Gastroesophageal sphincter (tissue), 4 donors: ENCODE measurements around the gene PTPN4. TPM values are rescaled to one million over a fixed set of nuclear protein-coding genes. Genes with fewer than 3 reads are reported as not detected.

ENCODE experiments used
- ATAC-seq: fragments of 150-250 bp; one replicate; pipeline ENCODE4 v1.9.1; 2016; ENCODE audit warnings: mild to moderate bottlenecking, moderate library complexity
- H3K27ac ChIP-seq, 4 donors: fragments of 200-600 bp; sonication (generic) in 3 of 4; 1 replicate in 3 of 4; 2 replicates in 1 of 4; pipeline ENCODE4 v1.5.1; 2016 to 2019
- H3K27me3 ChIP-seq: fragments of 200-600 bp; sonication (generic); one replicate; pipeline ENCODE4 v1.5.1; 2019
- H3K36me3 ChIP-seq, 2 donors: fragments of 200-600 bp; sonication (generic); one replicate each; pipeline ENCODE4 v1.5.1; 2019; ENCODE audit warnings: control low read depth in 1 of 2
- H3K4me1 ChIP-seq, 3 donors: fragments of 200-600 bp; sonication (generic); 1 replicate in 2 of 3; 2 replicates in 1 of 3; pipeline ENCODE4 v1.5.1; 2016 to 2019; ENCODE audit warnings: control low read depth in 2 of 3
- H3K4me3 ChIP-seq, 2 donors: fragments of 200-600 bp; sonication (generic); one replicate each; pipeline ENCODE4 v1.5.1; 2019; ENCODE audit warnings: mild to moderate bottlenecking in 1 of 2, moderate library complexity in 1 of 2
- H3K9me3 ChIP-seq, 3 donors: fragments of 200-600 bp; sonication (generic); one replicate each; pipeline ENCODE4 v1.5.1; 2017 to 2019; ENCODE audit warnings: control low read depth in 2 of 3
- EP300 ChIP-seq: sonication (generic); formaldehyde crosslinking; IDR thresholded peaks from one replicate; pipeline ENCODE4 v1.6.1; 2017; ENCODE audit warnings: antibody characterized with exemption, mild to moderate bottlenecking
- POLR2A ChIP-seq, 2 donors: fragments of 450-650 bp; IDR thresholded peaks; one replicate each; pipeline ENCODE4 v1.6.1; 2017; ENCODE audit warnings: antibody characterized with exemption in 2 of 2, mild to moderate bottlenecking in 2 of 2, moderate library complexity in 1 of 2
- POLR2AphosphoS5 ChIP-seq: sonication (generic); formaldehyde crosslinking; IDR thresholded peaks from one replicate; pipeline ENCODE4 v1.6.1; 2017; ENCODE audit warnings: antibody characterized with exemption
- WGBS, 2 donors: methylation state at CpG; one replicate each; pipeline ENCODE4 v1.1.5; 2018; ENCODE audit warnings: low coverage in 1 of 2; 5-methylcytosine and 5-hydroxymethylcytosine counted together
- total RNA-seq, 4 donors: library from RNA; depleted of rRNA; stranded (reverse); fragments of >200 nt; gene quantifications; one replicate each; pipeline ENCODE4 v1.1.0, GENCODE V29; 2016
- TF ChIP-seq, protein P1 (sequence below), 4 experiments: fragments of 200-600 bp in 2 of 4; fragments of 450-650 bp in 2 of 4; sonication (generic) in 1 of 4; IDR thresholded peaks; one replicate each; pipeline ENCODE4 v1.5.1; 2017 to 2019; ENCODE audit warnings: antibody characterized with exemption in 4 of 4, mild to moderate bottlenecking in 2 of 4, moderate library complexity in 2 of 4

PTPN4 gene
- total RNA-seq, 4 donors from 2014 or later: 15.6 to 50.1 (median 30.7) TPM

- TF ChIP-seq POLR2A (IDR thresholded peaks at IDR 0.05) (no peak), EP300 (no peak), POLR2AphosphoS5 (no peak)
- TF ChIP-seq, protein P1, sequence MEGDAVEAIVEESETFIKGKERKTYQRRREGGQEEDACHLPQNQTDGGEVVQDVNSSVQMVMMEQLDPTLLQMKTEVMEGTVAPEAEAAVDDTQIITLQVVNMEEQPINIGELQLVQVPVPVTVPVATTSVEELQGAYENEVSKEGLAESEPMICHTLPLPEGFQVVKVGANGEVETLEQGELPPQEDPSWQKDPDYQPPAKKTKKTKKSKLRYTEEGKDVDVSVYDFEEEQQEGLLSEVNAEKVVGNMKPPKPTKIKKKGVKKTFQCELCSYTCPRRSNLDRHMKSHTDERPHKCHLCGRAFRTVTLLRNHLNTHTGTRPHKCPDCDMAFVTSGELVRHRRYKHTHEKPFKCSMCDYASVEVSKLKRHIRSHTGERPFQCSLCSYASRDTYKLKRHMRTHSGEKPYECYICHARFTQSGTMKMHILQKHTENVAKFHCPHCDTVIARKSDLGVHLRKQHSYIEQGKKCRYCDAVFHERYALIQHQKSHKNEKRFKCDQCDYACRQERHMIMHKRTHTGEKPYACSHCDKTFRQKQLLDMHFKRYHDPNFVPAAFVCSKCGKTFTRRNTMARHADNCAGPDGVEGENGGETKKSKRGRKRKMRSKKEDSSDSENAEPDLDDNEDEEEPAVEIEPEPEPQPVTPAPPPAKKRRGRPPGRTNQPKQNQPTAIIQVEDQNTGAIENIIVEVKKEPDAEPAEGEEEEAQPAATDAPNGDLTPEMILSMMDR (IDR thresholded peaks at IDR 0.05): no peak
- H3K36me3 ChIP-seq: peaks cover 0 to 4% of the 10 kb centered on the region in 2 donors
- peaks cover 0 to 20% (median 3%) of the 10 kb centered on the region in 3 donors for H3K4me1 ChIP-seq
- H3K27ac ChIP-seq: peak overlapping the region in 1 of 4 donors; percentile 53
- 42 to 45% methylated on average over 2 of the region's 2 CpGs for WGBS, 2 donors
- no peak for ATAC-seq
- no peaks in the 10 kb centered on the region for H3K9me3 ChIP-seq
- H3K4me3 ChIP-seq: no peak overlapping the region
- H3K27me3 ChIP-seq: no peaks in the 10 kb centered on the region
These were observed 50.4 kb downstream of the PTPN4 start for GRCh38 chr2:119810049-119810630.

DNA sequence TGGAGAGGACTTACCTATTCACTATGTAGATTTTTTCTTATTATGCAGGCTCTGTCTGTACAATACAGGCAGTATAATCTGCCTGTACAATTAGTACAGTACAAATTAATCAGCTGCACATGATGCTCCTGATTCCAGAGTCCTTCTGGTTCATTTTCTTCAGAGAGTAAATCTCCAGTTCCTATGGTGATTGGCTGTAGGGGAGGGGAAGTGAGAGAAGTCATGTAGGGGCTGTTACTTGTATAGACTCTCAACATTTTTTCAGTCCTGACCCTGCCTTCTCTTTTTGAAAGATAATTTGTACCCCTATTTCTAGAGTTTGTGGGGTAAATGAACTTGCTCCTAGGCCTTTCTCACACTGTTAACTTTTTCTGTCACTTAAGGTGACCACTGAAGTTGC is 54.5 kb downstream of the PTPN4 start:
- H3K9me3 ChIP-seq: no peaks in the 10 kb centered on the region
- H3K4me1 ChIP-seq: peaks cover 0 to 11% (median 0%) of the 10 kb centered on the region in 3 donors
- ATAC-seq: no peak
- H3K27me3 ChIP-seq: no peaks in the 10 kb centered on the region
- TF ChIP-seq EP300 (no peak), POLR2A (IDR thresholded peaks at IDR 0.05) (no peak), POLR2AphosphoS5 (no peak)
- TF ChIP-seq, protein P1 (IDR thresholded peaks at IDR 0.05): no peak
- peaks cover 0 to 4% of the 10 kb centered on the region in 2 donors for H3K36me3 ChIP-seq
- H3K27ac ChIP-seq: no peak overlapping the region
- H3K4me3 ChIP-seq: no peak overlapping the region

DNA sequence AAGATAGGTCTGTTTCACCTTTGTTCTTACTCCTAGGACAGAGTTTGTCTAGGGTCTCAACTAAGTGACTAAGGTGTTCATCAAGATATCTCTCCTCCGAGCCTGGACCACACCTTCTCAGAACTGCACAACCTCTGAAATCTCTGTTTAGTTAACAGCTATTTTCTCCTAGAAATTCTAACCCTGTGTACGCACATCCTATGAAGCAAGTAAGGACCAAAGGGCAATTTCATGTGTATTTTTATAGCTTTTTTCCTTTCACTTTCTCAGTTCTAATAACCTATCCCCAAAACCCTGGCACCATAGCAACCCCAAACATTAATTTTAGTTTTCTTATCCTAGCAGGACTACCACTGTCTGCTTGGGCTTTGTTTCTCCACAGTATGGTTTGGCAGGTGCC is 59.1 kb downstream of the PTPN4 start:
- 84 to 92% methylated on average over 2 of the region's 2 CpGs for WGBS, 2 donors
- TF ChIP-seq POLR2AphosphoS5 (no peak), EP300 (no peak), POLR2A (IDR thresholded peaks at IDR 0.05) (no peak)
- TF ChIP-seq, protein P1 (IDR thresholded peaks at IDR 0.05): no peak
- no peak for ATAC-seq

DNA sequence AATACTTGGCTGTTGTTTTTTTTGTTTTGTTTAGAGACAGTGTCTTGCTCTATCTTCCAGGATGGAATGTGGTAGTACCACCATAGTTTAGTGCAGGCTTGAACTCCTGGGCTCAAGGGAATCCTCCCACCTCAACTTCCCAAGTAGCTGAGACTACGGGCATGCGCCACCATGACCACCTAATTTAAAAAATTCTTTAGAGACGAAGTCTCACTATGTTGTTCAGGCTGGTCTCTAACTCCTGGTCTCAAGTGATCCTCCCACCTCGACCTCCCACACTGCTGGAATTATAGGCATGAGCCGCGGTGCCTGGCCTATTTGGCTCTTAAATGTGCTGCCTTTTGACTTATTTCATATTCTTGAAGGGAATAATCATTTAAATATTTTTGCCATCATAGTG is 60.1 kb downstream of the PTPN4 start:
- no peak for TF ChIP-seq POLR2AphosphoS5
- no peak for TF ChIP-seq POLR2A (IDR thresholded peaks at IDR 0.05)
- TF ChIP-seq EP300: no peak
- TF ChIP-seq, protein P1 (IDR thresholded peaks at IDR 0.05): no peak
- H3K9me3 ChIP-seq: no peaks in the 10 kb centered on the region
- ATAC-seq: no peak
- no peaks in the 10 kb centered on the region for H3K27me3 ChIP-seq
- no peak overlapping the region for H3K4me3 ChIP-seq
- H3K27ac ChIP-seq: no peak overlapping the region
- 87 to 100% methylated on average over 5 of the region's 6 CpGs for WGBS, 2 donors
- no peaks in the 10 kb centered on the region for H3K36me3 ChIP-seq
- no peaks in the 10 kb centered on the region for H3K4me1 ChIP-seq

More for the DNA sequence above, 59.1 kb downstream of the PTPN4 start:
- H3K4me3 ChIP-seq: no peak overlapping the region
- no peaks in the 10 kb centered on the region for H3K4me1 ChIP-seq
- H3K36me3 ChIP-seq: no peaks in the 10 kb centered on the region
- H3K27ac ChIP-seq: no peak overlapping the region
- H3K27me3 ChIP-seq: no peaks in the 10 kb centered on the region
- no peaks in the 10 kb centered on the region for H3K9me3 ChIP-seq

GRCh38 chr2:119820275-119820674 is 60.6 kb downstream of the PTPN4 start:
- H3K27ac ChIP-seq: no peak overlapping the region
- H3K36me3 ChIP-seq: no peaks in the 10 kb centered on the region
- no peak overlapping the region for H3K4me3 ChIP-seq
- no peaks in the 10 kb centered on the region for H3K27me3 ChIP-seq
- TF ChIP-seq EP300: no peak
- no peak for TF ChIP-seq POLR2A (IDR thresholded peaks at IDR 0.05)
- TF ChIP-seq, protein P1 (IDR thresholded peaks at IDR 0.05): no peak
- no peak for TF ChIP-seq POLR2AphosphoS5
- no peaks in the 10 kb centered on the region for H3K9me3 ChIP-seq
- no peak for ATAC-seq
- no peaks in the 10 kb centered on the region for H3K4me1 ChIP-seq
